Urothelium cell line (cell line): ENCODE results near the gene PRPF19.
"Not testable (repeated sequence)": the region's sequence is repeated elsewhere in the genome, so short reads cannot be mapped to it uniquely, and the experiment has no call there.

Experiments
- DNase-seq: peaks from one replicate; pipeline ENCODE4 v3.0.0; 2011; ENCODE audit warnings: low spot score, mixed read lengths
- FAIRE-seq: peaks from 2 replicates; lab custom pipeline; 2011; peaks lifted over from hg19 to GRCh38; lab: Jason Lieb, UNC

PRPF19 gene

DNA sequence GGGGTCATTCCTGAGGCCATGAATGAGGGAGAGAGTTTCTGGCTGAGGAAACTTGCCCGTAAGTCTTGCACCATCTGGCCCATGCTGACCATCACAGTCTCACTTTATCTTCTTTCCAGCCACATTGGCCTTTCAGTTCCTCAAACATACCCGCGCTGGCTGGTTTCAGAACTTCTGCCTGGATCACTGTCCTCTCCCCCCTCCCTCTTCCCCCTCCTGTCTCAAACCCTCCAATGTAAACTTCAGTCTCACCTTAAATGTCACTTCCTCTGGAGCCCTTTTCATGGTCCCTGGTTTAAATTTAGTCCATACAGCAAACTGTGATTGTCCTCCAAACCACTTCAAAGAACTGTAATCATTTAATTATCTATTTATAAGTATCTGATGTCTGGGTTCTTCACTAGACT lies 3.9 kb upstream of the PRPF19 start:
- no peak for FAIRE-seq
- no peak for DNase-seq

DNA sequence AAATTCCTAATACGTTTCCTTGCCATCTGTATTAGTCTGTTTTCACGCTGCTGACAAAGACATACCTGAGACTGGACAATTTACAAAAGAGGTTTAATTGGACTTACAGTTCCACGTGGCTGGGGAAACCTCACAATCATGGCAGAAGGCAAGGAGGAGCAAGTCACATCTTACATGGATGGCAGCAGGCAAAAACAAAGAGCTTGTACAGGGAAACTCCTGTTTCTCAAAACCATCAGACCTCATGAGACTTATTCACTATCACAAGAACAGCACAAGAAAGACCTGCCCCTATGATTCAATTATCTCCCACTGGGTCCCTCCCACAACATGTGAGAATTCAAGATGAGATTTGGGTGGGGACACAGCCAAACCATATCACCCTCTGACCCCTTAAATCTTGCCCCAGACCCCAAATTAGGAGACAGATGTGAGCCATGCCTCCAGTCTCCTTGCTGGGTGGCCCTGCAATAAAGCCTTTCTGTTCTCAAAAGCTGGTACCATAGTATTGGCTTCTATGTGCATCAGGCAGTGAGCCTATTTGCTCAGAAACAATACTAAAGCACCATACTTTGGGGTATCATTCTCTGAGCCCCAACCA lies 3.4 kb upstream of the PRPF19 start:
- DNase-seq, FAIRE-seq: not testable (repeated sequence)

DNA sequence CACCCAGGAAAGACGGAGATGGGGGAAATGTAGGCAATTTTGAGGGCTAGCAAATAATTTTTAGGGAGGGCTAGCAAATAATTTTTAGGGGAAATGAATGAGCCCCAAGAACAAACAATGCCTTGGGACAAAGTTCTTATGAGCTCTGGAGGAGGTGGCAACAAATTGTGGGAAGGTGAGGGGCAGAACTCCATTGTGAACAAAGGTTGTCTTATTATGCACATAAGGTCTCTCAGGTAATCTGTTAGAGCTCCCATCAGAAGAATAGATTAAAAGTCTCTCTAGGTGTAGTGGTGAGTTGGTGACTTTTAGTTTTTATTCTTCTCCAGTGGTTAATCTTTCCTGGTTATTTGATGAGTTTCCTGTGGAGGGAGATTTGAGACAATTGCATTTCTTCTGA lies 2.4 kb upstream of the PRPF19 start:
- DNase-seq = no peak
- no peak for FAIRE-seq

DNA sequence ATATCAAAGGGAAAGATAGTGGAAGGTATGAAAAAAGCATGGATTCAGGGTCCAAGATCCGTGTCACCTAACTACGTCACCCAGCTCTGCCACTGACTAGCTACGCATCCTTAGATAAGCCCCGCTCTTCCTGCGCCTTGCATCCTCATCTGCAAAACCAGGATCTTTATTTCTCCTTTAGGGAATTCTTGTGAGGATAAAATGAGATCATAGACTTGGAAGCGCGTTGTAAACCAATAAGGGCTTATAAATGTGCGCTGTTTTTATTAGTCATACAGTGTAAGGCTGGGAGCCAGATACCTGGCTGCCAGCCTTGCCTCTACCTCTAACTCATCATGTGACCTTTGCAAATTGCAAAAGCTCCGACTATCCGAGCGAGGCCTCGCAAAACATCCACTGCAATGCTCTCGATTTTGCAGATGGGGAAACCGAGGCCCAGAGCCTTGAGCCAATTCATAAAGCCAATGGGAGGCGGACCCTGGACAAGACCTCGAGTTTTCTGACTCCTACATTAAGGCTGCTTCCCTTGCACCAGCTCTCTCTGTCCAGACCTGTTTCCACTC lies 753 bp downstream of the PRPF19 start:
- no peak for DNase-seq
- FAIRE-seq = no peak

DNA sequence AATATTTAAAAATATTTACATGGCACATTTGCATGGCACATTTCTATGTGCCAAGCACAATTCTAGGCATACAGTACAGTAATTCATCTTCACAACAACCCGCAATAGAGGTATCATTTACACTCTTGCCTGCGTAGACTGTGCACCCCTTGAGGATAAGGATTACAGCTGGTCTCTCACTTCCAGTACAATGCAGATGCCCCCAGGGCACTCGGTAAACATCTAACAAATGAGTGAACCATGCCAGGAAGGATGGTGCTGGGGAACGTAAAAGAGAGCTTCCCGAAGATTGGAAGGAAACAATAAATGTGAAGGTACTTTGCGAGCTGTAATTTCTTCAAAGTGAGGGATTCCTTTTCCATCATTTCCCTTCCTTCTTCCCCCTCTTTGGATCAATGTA lies 1.3 kb downstream of the PRPF19 start:
- DNase-seq (no peak), FAIRE-seq (no peak)

DNA sequence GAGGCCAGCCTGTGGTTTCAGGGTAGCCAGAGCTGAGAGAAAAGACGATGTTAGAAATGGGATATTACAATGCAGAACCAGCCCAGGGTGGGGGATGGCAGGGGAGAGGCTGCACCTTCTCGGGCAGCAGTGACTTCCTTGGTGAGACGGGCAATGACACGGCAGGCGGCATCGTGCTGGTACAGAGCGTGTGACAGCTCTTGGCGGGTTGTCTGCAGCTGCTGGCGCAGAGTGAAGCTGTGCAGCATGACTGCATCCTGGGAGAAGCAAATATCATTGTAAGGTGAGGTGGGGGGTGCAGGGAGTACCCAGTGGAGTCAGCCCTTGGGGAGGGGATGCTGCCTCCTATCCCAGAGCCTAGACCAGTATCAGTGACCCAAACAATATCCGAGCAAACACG lies 3.8 kb downstream of the PRPF19 start:
- FAIRE-seq = no peak
- no peak for DNase-seq

DNA sequence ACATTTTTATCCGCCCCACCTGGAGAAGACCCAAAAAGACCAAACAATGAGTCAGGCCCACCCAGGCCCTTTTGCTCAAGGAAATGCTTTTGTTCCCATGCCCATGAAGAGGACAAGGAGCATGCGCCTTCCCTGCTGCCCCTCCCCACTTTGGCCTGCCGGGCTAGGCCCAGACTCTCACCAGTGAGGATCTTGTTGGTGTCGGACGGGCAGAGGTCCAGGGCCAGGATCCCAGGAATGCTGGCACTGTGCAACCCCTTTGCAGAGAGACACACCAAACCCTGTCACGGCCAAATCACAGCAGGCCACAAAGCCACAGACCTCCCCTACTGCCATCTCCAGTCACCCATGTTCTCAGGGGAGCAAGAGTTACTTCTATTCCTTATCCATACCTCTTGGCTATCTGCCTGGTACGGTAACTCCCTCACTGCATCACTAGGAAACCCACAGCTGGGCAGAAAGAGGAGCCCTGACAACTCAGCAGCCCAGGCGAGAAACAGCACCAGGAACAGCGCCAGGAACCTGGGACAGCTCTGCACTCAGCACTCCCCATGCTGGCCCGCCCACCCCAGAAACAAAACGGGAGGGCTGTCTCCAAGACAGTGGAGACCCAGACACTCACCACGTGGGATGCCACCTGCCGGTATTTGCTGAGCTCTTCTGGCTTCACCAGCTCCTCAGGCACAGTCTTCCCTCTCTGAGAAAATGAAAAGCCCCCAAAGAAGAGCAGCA lies 5.5 kb downstream of the PRPF19 start:
- no peak for DNase-seq
- no peak for FAIRE-seq

DNA sequence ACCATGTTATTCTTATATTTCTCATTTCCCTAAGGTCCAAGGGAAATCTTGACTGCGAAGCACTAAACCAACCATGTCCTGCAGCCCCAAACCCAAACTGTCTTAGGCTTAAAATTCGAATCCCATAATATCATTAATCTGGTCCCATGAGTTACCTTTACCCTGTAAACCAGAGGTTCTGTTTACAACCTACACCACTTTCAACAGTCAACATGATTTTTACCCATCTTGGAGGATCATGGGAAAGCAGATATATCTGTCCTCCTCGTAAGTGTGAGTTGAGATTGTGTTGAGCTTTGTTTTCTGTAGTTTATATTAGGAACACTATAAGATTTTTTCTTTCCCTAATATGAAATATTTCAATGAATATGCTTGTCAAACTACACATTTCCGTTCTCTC lies 6.4 kb downstream of the PRPF19 start:
- DNase-seq (no peak), FAIRE-seq (no peak)

DNA sequence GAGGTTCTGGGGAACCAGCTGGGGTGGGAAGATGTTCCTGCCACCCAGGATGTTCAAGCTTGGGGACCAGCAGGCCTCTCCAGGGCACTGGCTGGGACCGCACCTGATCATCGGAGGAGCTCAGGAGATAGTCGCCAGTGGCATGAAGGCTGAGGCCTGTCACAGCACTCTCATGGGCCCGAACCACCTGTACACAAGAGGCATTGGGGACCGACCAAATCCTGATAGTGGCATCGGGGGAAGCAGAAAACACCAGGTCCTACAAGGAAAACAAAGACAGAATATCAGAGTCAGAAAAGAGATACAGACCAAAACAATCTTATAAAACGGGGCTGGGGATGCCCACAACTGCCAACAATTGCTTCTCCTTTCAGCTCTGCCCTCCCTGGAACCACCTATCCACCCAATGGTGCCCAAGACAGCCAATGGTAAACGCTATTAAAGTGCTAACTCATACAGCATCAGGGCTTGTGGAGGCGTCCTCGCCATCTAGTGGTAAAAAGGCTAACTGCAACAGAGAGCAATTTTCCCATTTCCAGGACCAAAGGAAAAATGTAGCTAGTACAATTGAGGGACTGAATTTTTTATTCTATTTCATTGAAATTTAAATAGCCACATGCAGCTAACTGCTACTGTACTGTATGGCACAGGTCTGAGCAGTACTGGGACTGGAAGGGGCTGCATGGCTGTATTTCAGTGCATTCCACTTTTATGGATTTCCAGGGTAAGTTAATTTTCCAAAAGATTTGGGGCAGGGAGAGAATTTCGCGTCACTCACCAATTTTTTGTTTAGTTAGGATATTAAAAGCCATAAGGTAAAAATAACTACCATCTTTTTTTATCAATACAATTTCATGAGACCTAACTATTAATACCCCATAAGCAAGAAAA lies 7.1 kb downstream of the PRPF19 start:
- DNase-seq = peak; percentile 68
- FAIRE-seq = no peak

DNA sequence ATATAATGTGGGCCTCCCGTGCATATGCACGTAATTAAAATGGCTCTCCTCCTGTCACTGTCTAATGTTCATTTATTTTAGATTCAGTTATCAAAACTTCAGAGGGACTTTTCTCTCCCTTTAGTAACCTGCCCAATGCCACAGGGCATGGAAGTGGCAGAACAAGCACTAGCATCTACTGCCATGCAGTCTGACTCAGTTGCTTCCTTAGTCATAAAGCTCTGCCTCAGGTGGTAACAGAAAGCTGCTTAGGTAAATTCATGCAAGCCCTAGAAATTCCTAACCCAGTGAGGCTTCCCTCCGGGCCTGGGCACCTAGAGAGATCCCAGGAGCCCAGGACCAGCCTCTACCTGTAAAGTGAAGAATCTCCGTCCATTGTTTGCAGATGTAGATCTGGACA lies 8.9 kb downstream of the PRPF19 start:
- FAIRE-seq (no peak), DNase-seq (no peak)

DNA sequence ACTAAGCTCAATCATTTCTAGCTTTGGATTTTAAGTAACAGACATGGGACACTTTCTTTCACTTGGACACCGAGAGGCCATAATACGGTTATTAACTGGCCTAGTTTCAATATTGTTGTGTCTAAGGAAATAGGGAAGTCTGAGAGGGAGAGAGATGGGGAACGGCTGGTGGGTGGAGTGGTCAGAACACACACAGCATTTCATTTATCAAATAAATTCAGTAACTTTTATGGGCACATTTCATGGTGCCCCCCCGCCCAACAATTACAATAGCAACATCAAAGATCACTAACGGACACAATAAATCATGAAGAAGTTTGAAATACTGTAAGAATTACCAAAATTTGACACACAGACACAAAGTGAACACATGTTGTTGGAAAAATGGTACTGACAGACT lies 10.7 kb downstream of the PRPF19 start:
- FAIRE-seq (no peak), DNase-seq (no peak)

DNA sequence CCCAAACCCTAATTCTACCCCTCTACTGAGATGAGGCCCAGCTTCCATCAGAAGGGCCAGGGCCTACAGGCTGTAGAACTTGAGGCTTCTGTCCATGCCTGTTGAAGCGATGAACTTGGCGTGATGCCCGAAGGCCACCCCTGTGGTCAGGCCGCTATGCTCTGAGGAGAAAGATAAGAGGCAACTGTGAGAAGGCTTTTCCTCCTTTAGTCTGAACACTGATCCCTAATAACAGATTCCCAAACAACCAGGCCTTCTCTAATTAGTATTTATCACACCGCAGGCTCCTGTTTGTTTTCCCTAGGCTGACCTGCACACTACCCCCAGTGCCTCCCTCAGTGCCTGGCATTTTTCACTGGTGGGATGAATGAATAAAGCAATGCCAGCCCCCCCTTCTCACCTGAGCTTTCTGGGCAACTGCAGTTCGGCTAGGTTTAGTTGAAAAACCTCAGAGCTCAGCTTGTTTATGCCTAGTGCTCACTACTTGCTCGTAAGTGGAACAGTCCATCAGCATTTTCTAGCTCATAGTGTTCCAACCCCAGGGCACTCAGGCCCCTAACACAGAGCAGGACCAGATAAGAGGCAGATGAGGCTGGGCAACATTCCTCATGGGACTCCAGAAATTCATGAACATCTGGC lies 15.2 kb downstream of the PRPF19 start:
- FAIRE-seq = no peak
- DNase-seq = no peak

DNA sequence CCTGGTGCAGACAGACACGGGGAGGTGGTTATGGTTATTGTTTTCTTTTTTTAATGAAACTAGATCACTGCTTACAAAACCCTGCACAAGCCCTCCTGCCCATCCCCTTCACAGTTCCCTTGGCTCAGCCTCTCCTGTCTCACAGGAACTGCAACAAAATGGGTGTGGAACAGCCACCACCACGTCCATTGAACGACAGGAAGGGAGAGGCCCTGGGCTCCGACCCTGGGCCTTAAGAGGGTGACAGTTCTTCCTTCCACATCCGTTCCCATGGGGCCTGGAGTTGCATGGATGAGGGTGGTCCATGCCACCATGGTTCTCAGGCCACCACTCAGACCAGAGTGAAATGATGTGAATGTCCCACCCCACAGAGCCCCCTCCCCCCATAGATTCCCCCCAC lies 15.7 kb downstream of the PRPF19 start:
- DNase-seq (no peak), FAIRE-seq (no peak)

DNA sequence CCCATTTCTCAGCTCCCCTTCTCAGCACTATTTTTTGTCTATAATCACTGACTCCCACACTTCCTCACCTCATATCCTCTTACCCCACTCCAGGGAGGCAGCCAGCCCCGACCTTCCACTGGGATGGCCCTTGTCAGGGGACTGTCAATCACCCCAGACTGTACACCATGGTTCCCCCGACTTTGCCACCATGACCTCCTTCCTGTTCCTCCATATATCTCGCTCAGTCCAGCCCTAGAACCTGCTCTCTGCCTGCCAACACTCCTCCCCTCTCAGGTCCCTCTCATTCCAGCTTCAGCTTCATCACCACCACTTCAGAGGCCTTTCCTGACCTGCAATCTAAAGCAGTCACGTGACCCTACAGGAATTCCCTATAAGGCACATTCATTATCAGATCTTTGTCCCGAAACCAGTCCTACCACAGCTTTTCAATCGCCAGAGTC lies 16.5 kb downstream of the PRPF19 start:
- FAIRE-seq (no peak), DNase-seq (no peak)

DNA sequence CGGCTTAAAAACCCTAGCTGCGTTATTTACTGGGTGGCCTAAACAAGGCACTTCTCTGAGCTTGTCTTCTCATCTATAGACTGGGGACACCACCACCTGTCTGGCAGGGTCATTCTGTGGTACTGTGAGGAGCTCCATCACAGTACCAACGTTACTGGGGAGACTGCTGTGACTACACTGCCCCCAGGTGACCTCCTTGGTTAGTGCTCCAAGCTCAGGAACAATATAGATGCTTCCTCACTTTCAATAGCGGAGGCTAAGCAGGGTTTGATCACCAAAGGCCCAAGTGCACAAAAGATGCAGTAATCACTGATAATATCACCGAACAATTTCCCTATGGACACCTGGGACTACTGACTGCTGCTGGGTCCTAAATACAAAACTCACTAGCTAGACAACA lies 18.8 kb downstream of the PRPF19 start:
- no peak for DNase-seq

DNA sequence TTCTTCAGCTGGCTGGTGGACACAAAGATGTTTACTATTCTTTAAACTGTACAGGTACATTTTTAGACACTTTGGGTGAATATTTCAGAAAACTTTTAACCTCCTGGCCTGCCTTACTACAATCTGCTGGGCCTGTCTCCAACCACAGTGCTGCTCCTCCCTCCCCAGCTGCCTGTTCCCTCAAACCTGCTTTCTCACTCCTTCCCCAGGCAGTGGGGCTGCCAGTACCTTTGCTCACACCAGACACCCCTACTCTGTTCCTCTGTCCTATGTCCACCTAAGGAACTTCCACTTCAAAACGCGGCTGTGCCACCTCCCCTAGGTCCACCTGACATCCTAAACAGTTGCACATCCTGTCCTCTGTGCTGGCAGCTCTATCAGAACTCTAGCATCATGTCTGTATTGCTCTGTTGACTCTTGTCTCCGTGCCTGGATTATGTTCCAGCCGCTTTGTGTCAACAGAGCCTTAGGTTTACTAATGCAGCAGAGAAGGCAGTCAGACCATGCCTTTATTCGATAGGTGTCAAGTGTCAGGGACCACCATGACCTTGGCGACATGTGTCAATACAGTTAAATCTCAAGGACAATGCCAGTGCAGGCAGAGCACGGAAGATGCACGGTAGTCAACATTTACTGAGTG lies 25.6 kb downstream of the PRPF19 start:
- FAIRE-seq (no peak), DNase-seq (no peak)

More for the DNA sequence above, 18.8 kb downstream of the PRPF19 start:
- FAIRE-seq = no peak

DNA sequence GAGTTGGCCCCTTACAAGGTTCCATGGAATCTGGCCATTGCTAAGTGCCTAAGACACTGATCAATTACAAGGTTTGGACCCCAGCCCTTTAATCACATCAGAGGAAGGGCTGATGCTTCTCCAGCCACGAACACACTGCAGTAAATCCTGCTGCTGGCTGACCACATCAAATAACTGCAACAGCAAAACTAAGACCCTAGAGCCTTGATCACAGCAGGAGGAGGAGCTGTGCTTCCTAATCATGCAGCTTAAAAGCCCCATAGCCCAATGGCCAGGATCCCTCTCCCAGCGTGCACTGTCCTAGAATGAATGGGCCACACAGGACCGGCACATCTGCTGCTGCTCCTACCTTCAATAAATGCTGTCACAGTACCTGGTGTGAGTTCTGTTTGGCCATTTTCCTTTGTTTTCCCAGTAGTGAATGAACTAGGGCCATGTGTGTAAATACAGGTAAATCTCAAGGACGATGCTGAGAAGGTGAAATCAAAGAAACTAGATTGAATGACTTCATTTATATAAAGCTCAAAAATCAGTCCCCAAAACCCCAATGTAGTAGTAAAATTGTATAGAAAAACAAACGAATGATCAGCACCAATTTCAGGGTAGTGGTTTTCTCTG lies 26.3 kb downstream of the PRPF19 start:
- no peak for DNase-seq
- FAIRE-seq = no peak

DNA sequence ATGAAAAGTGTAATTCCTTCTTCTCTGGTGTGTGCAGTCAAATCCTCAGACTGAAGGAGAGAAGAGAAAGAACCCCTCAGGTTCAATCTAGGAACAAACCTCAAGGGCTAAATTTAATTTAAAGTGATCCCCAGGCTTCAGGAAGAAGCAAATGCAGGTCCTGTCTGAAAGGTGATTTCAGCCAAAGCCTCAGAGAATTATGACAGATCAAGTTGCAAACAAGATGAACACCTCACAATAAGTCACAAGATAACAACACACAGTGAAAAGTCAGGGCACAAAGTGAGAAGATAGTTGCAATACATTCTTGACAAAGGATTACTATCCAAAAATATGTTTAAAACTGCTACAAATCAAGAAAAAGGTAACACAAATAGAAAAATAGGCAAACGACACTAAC lies 27.3 kb downstream of the PRPF19 start:
- FAIRE-seq (no peak), DNase-seq (no peak)

DNA sequence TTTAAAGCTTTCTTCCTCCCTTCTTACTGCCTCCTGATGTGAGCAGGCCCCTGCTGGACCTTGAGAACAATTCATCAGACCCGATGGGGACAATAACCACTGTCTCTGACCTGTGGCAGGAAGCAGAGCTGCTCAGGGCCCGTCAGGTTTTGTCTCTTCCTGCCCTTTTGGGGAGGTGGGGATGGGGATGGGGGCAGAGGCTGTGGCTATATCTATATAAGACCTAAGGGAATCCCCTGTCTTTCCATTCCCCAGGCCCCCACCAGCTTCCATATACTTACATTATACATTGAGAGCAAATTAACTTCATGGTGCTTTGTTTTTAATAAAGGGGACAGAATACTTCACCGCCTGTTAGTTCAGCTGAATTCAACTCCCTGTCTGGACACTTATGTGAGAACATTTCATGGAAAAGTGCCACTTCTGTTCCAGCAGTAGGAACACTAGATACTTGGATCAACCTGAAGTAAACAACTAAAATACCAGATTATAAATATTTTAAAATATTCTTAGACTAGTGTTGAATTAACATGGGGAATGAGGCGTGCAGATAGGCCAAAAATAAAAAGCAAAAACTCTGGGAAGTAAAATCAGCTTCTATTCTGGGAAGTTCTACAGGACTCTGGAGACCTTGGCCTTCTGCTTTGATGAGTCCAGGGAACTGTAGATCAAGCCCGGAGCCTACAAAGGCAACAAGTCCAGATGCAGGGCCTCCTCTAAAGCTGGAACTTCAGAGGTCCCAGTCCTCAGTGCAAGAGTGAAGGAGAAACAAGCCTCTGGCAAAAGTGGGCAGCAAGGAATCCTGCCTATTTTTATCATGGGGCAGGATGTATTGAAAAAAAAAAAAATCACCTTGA lies 27.9 kb downstream of the PRPF19 start:
- DNase-seq = no peak
- FAIRE-seq = no peak
